GM12878 (cell line): ENCODE measurements around the gene BORCS5. TPM values are rescaled to one million over a fixed set of nuclear protein-coding genes. Genes with fewer than 3 reads are reported as not detected.

Experiments used
- ATAC-seq: fragments of 200-7000 bp; cut with Tn5 transposase; 3 replicates; pipeline ENCODE4 v1.9.1; 2020; ENCODE audit warnings: mild to moderate bottlenecking, moderate library complexity
- BruUV-seq: library from RNA; stranded (reverse); fragments of 400-500 nt; replicated peaks from 2 replicates; lab custom pipeline; 2021; lab: Mats Ljungman, UMichigan
- CTCF ChIA-PET: fragments of 300-600 bp; sonication (Branson Sonifier 250); formaldehyde crosslinking; extraction: SDS; loops from one replicate; lab custom pipeline; 2021; ENCODE audit warnings: inconsistent platforms; lab: Yijun Ruan, JAX
- POLR2A ChIA-PET: fragments of 350-600 bp; formaldehyde crosslinking; extraction: SDS; loops from one replicate; lab custom pipeline; 2021; ENCODE audit warnings: inconsistent platforms; lab: Charles Lee
- RAD21 ChIA-PET: fragments of 300-600 bp; sonication (Branson Sonifier 250); formaldehyde crosslinking; loops from one replicate; lab custom pipeline; 2023; ENCODE audit warnings: antibody characterized with exemption; ENCODE audit not compliant: unreplicated experiment; lab: Charles Lee
- SMC1A ChIA-PET: fragments of 300-600 bp; sonication (Branson Sonifier 250); formaldehyde crosslinking; loops from one replicate; lab custom pipeline; 2023; ENCODE audit not compliant: unreplicated experiment, uncharacterized antibody; lab: Charles Lee
- DNase-seq: peaks from one replicate; pipeline ENCODE4 v3.0.0-alpha.2; 2011; ENCODE audit warnings: low read depth, low spot score
- FAIRE-seq: peaks from 3 replicates; lab custom pipeline; 2011; peaks lifted over from hg19 to GRCh38; lab: Jason Lieb, UNC
- H2AFZ ChIP-seq: 2 replicates; pipeline ENCODE4 v1.6.0; 2011; ENCODE audit warnings: low read depth, low read length, control low read depth; ENCODE audit not compliant: control insufficient read depth
- H3K27ac ChIP-seq: 2 replicates; pipeline ENCODE4 v1.5.1; 2011; ENCODE audit warnings: control low read depth; ENCODE audit not compliant: control insufficient read depth, insufficient read depth
- H3K27me3 ChIP-seq, 2 experiments: replicated peaks in 1 of 2; 2 replicates each; pipeline versions ENCODE4 v1.6.0 to v1.6.1; 2011; ENCODE audit warnings: low read length in 1 of 2; ENCODE audit not compliant: control insufficient read depth in 2 of 2, insufficient read depth in 2 of 2
- H3K36me3 ChIP-seq, 2 experiments: 2 replicates each; pipeline ENCODE4 v1.5.1; 2011; ENCODE audit warnings: low read length in 1 of 2; ENCODE audit not compliant: control insufficient read depth in 2 of 2, insufficient read depth in 2 of 2
- H3K4me1 ChIP-seq: 2 replicates; pipeline ENCODE4 v1.6.1; 2011; ENCODE audit warnings: mild to moderate bottlenecking, low read length, moderate library complexity, mixed read lengths; ENCODE audit not compliant: control insufficient read depth, insufficient read depth
- H3K4me2 ChIP-seq: 2 replicates; pipeline ENCODE4 v1.6.0; 2011; ENCODE audit warnings: control low read depth; ENCODE audit not compliant: control insufficient read depth, insufficient read depth
- H3K4me3 ChIP-seq: fragments of 200-600 bp; sonication (generic); 2 replicates; pipeline ENCODE4 v1.5.1; 2016
- H3K79me2 ChIP-seq: 2 replicates; pipeline ENCODE4 v1.6.0; 2011; ENCODE audit warnings: low read length; ENCODE audit not compliant: control insufficient read depth, insufficient read depth
- H3K9ac ChIP-seq: 2 replicates; pipeline ENCODE4 v1.8.0; 2011; ENCODE audit warnings: low read length, control low read depth, mixed read lengths; ENCODE audit not compliant: control insufficient read depth, insufficient read depth
- H3K9me3 ChIP-seq: replicated peaks from 3 replicates; pipeline ENCODE4 v1.5.1; 2011; ENCODE audit warnings: mild to moderate bottlenecking, low read length; ENCODE audit not compliant: control insufficient read depth, insufficient read depth
- H4K20me1 ChIP-seq: 2 replicates; pipeline ENCODE4 v1.6.0; 2011; ENCODE audit not compliant: control insufficient read depth, insufficient read depth
- ELK1 ChIP-seq: IDR thresholded peaks from 2 replicates; pipeline ENCODE4 v1.6.1; 2012; ENCODE audit warnings: low read depth, low read length, improper control_type of control experiment
- GATAD2B ChIP-seq: fragments of 450-650 bp; conservative IDR thresholded peaks from 2 replicates; pipeline ENCODE4 v1.6.1; 2017; ENCODE audit warnings: low read depth, mild to moderate bottlenecking, moderate library complexity
- HCFC1 ChIP-seq: fragments of 150-350 bp; IDR thresholded peaks from 2 replicates; pipeline ENCODE4 v1.6.1; 2014; ENCODE audit warnings: low read length
- NFIC ChIP-seq: IDR thresholded peaks from 2 replicates; pipeline ENCODE4 v1.6.1; 2012; ENCODE audit warnings: low read depth, mild to moderate bottlenecking, inconsistent platforms, low read length, moderate library complexity
- POU2F2 ChIP-seq: IDR thresholded peaks from 3 replicates; pipeline ENCODE4 v1.6.1; 2011; ENCODE audit warnings: low read depth, mild to moderate bottlenecking, low read length, borderline replicate concordance
- RAD51 ChIP-seq: fragments of 450-650 bp; IDR thresholded peaks from 2 replicates; pipeline ENCODE4 v1.6.1; 2016; ENCODE audit warnings: moderate library complexity, mild to moderate bottlenecking, inconsistent platforms
- SUZ12 ChIP-seq: fragments of 200-600 bp; sonication (generic); IDR thresholded peaks from one replicate; pipeline ENCODE4 v1.6.1; 2018; ENCODE audit warnings: antibody characterized with exemption, mild to moderate bottlenecking; ENCODE audit not compliant: unreplicated experiment
- TBL1XR1 ChIP-seq: IDR thresholded peaks from 2 replicates; pipeline ENCODE4 v1.6.1; 2012; ENCODE audit warnings: low read depth, low read length, improper control_type of control experiment
- WGBS: methylation state at CpG from one replicate; pipeline ENCODE4 v1.1.6; 2016; ENCODE audit warnings: low lambda C conversion rate; ENCODE audit not compliant: insufficient replicate concordance, insufficient coverage; ENCODE audit errors: missing lambda C conversion rate; 5-methylcytosine and 5-hydroxymethylcytosine counted together
- in situ Hi-C: fragments of 300-500 bp; cut with MboI; formaldehyde crosslinking; loops from 9 replicates; pipeline ENCODE4 v1.14.3; 2018; ENCODE audit warnings: mixed read lengths
- intact Hi-C: fragments of 100-400 bp; cut with micrococcal nuclease; formaldehyde crosslinking; loops from one replicate; pipeline ENCODE4 v1.14.2; 2022; ENCODE audit not compliant: unreplicated experiment
- polyA plus RNA-seq, 11 experiments: library from polyadenylated mRNA; depleted of rRNA in 4 of 11; unstranded in 6 of 11; stranded (reverse) in 5 of 11; fragments of >200 nt; fragmentation: Nextera tagmentation in 4 of 11; fragmentation: Illumina TruSeq in 1 of 11; extraction: Ambion mirVana in 4 of 11; extraction: Trizol in 1 of 11; gene quantifications; 1 replicate in 1 of 11; 2 replicates in 10 of 11; pipeline versions ENCODE4 v1.2.1 to v1.2.3, GENCODE V29; 2011 to 2016; ENCODE audit warnings: inconsistent platforms in 2 of 11, missing spikeins in 2 of 11, low read depth in 1 of 11
- total RNA-seq, 4 experiments: library from RNA; depleted of rRNA in 3 of 4; stranded (reverse); fragments of >200 nt in 3 of 4; fragmentation: Illumina TruSeq in 1 of 4; extraction: Trizol in 1 of 4; gene quantifications; 2 replicates each; pipeline versions ENCODE4 v1.2.1 to v1.2.3, GENCODE V29; 2013 to 2021
- TF ChIP-seq, protein P1 (sequence below): IDR thresholded peaks from 2 replicates; pipeline ENCODE4 v1.6.1; 2012; ENCODE audit warnings: mild to moderate bottlenecking, low read depth, low read length

Gene BORCS5
- total and polyA plus RNA-seq, 10 of the 15 experiments (the other 5 are each of a cell fraction or from before 2014, with no cell fraction given), result 1.4 to 39.7 (median 16.1) TPM

DNA sequence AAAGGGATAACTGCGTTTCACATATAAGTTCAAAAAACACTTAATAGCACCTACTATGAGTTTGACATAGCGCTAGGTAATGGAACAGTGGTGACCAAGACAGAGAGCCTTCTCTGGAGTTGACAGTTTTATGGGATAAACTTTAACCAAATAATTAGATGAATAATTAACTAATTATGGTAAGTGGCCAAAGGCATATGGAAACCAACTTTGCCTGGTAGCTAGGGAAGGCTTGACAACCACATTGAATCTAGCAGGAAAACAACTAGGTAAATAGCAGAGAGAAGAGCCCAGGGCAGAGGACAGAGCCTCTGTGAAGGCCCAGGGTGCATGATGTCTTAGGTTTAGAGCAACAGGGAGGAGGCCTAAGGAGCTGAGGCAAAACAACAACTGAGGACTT, 153.7 kb downstream of the BORCS5 start (continued):
- no peak for TF ChIP-seq ELK1
- no peak for TF ChIP-seq HCFC1

GRCh38 chr12:12511021-12511783, 154.3 kb downstream of the BORCS5 start:
- peaks cover 19% of the 10 kb centered on the region for H3K79me2 ChIP-seq
- peaks cover 0 to 3% of the 10 kb centered on the region in 2 experiments; a peak in 3 of 4 replicates for H3K36me3 ChIP-seq
- no peak overlapping the region for H3K4me3 ChIP-seq
- no peaks in the 10 kb centered on the region for H3K9me3 ChIP-seq
- TF ChIP-seq RAD51, result no peak
- no peak for TF ChIP-seq POU2F2
- TF ChIP-seq, protein P1, sequence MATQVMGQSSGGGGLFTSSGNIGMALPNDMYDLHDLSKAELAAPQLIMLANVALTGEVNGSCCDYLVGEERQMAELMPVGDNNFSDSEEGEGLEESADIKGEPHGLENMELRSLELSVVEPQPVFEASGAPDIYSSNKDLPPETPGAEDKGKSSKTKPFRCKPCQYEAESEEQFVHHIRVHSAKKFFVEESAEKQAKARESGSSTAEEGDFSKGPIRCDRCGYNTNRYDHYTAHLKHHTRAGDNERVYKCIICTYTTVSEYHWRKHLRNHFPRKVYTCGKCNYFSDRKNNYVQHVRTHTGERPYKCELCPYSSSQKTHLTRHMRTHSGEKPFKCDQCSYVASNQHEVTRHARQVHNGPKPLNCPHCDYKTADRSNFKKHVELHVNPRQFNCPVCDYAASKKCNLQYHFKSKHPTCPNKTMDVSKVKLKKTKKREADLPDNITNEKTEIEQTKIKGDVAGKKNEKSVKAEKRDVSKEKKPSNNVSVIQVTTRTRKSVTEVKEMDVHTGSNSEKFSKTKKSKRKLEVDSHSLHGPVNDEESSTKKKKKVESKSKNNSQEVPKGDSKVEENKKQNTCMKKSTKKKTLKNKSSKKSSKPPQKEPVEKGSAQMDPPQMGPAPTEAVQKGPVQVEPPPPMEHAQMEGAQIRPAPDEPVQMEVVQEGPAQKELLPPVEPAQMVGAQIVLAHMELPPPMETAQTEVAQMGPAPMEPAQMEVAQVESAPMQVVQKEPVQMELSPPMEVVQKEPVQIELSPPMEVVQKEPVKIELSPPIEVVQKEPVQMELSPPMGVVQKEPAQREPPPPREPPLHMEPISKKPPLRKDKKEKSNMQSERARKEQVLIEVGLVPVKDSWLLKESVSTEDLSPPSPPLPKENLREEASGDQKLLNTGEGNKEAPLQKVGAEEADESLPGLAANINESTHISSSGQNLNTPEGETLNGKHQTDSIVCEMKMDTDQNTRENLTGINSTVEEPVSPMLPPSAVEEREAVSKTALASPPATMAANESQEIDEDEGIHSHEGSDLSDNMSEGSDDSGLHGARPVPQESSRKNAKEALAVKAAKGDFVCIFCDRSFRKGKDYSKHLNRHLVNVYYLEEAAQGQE, result no peak
- no peak for TF ChIP-seq SUZ12
- TF ChIP-seq TBL1XR1, result no peak
- no peak for TF ChIP-seq GATAD2B
- no peak for TF ChIP-seq NFIC
- ChIA-PET CTCF (interaction anchor here (1.1 to 1.2 kb wide), 3 partner anchors 8 to 144 kb away, joined by 3 to 4 read pairs (median 3); no protein-coding TSS in a partner anchor), SMC1A (interaction anchor here (0.9 to 4.0 kb wide), 12 partner anchors 8 to 153 kb away, joined by 3 to 16 read pairs (median 4); no protein-coding TSS in a partner anchor), POLR2A (interaction anchor here (1.0 to 1.6 kb wide), 3 partner anchors 8 to 36 kb away, joined by 3 to 6 read pairs (median 4); no protein-coding TSS in a partner anchor), RAD21 (interaction anchor here (0.9 to 1.3 kb wide), 5 partner anchors 9 to 226 kb away, joined by 3 to 4 read pairs (median 3); no protein-coding TSS in a partner anchor)
- no peaks in the 10 kb centered on the region for H4K20me1 ChIP-seq
- TSS peak; percentile 22 for BruUV-seq
- H3K4me2 ChIP-seq, result no peak overlapping the region
- 66% methylated on average over 3 of the region's 3 CpGs for WGBS
- no peak overlapping the region for H3K27ac ChIP-seq
- H3K27me3 ChIP-seq, result no peaks in the 10 kb centered on the region
- in situ Hi-C loops (no loop called here), intact Hi-C loops (no loop called here)
- DNase-seq, result no peak
- no peak overlapping the region for H3K9ac ChIP-seq
- peaks cover 10% of the 10 kb centered on the region for H3K4me1 ChIP-seq
- H2AFZ ChIP-seq, result no peak overlapping the region
- no peak for ATAC-seq
- no peak for FAIRE-seq
